HG03571 (cell line): Measurements from ENCODE around the gene OR5D18.
"Not testable (repeated sequence)": the region's sequence is repeated elsewhere in the genome, so short reads cannot be mapped to it uniquely, and the experiment has no call there.

Experiments used
- ATAC-seq: cut with Tn5 transposase; IDR thresholded peaks from one replicate; pipeline ENCODE4 v1.9.1; 2021; ENCODE audit not compliant: unreplicated experiment

OR5D18 gene

GRCh38 chr11:55819330-55819729 is at the start of gene OR5D18:
Gene OR5D18, plus strand, starts transcription at chr11:55819630. Its CDS starts 0 bp downstream, at chr11:55819630.
- ATAC-seq: no peak

GRCh38 chr11:55773138-55773537 is 46.3 kb upstream of the OR5D18 start, which contains the start of gene OR5D13:
Gene OR5D13, plus strand, starts transcription at chr11:55773438. Its CDS starts 0 bp downstream, at chr11:55773438.
- no peak for ATAC-seq

DNA sequence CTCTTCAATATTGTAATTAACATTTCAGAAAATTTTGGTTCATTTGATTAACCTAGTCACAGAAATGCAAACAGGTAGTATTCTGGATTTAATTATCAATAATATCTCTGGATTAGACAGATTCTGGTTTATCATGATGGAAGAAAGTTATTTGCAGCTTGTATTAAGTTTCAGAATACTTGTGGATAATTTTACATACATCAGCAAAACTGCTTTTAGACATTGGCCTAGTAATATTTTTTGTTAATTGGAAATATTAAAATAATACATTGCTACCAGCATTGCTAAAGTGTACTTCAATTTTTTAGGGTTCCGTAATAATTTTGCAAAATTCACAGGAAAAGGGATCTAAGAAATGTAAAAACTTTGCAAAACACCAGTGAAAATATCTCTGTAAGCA is 27.8 kb upstream of the OR5D18 start:
- ATAC-seq: no peak

DNA sequence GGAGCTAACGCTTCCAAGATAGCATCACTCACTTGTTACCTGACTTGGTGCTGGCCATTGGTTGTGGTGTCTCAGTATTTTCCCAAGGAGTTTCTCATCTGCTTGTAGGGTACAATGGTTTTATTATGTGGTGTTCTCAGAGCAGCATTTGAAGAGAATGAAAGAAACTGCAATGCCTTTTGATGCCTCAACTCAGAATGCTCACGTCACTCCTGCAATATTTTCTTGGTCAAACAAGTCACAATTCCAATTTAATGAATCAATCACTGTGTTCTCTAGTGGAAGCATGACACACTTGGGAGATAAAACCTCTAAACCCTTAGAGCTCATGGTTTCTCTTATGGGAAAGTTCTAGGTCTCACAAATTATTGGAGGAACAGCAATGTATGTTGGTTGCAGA is 26.1 kb upstream of the OR5D18 start:
- ATAC-seq: no peak

- no peak for ATAC-seq
These were observed 24.2 kb upstream of the OR5D18 start, which contains the start of gene OR5D14 for GRCh38 chr11:55795256-55795655. Gene OR5D14, plus strand, starts transcription at chr11:55795556. Its CDS starts 0 bp downstream, at chr11:55795556.

DNA sequence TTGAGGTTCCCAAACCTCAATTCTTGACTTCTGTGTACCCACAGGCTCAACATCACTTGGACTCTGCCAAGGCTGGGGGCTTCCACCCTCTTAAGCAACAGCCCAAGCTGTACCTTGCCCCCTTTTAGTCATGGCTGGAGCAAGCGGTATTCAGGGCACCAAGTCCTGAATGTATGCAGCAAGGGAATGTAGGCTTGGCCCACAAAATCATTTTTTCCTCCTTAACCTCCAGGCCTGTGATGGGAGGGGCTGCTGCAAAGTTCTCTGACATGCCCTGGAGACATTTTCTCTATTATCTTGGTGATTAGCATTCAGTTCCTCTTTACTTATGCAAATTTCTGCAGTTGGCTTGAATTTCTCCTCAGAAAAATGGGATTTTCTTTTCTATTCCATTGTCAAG is 13.2 kb upstream of the OR5D18 start:
- no peak for ATAC-seq

DNA sequence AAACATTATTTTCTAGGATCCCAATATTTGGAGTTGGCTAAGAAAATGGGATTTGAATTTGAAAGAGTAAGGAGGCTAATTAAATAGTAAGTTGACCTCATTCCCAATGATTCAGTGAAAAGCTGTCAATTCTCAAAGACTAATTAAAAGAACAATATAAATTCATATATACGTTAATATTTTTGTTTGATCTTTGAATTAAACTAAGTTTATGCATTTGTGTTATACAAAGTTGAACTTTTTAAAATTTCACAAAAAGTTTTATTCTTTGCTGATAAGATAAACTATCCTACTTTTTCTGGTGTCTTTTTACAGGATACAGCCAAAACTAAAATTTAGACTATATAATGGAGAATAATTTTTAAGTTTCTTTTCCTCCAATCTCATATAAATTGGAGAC is 8.4 kb upstream of the OR5D18 start, which contains the start of gene OR5L1:
OR5L1 (plus strand) TSS at position 301 of the 400 bp plus-strand sequence. CDS start 100 bp downstream, outside the sequence.
- no peak for ATAC-seq

- ATAC-seq: no peak
These were observed 7.5 kb downstream of the OR5D18 start, which contains the start of gene OR5L2 for GRCh38 chr11:55826919-55827318. Gene OR5L2, plus strand, starts transcription at chr11:55827219. Its CDS starts 0 bp downstream, at chr11:55827219.

DNA sequence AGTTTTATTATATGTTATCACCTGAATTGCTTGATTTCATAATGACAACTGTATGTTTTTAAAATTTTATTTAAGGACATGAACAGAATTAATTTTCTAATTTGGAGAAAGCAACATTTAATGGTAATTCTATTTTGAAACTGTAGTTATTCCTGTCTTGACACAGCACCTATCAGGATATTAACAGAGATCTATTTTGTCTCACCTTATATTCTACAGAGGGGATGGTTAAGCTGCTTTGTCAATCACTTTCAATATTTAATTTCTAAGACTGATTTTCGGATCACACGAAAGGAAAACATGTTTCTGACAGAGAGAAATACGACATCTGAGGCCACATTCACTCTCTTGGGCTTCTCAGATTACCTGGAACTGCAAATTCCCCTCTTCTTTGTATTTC is 19.0 kb downstream of the OR5D18 start, which contains the start of gene OR5D16:
OR5D16 (plus strand) TSS at position 301 of the 400 bp plus-strand sequence; CDS start at position 301, 0 bp downstream.
- no peak for ATAC-seq

DNA sequence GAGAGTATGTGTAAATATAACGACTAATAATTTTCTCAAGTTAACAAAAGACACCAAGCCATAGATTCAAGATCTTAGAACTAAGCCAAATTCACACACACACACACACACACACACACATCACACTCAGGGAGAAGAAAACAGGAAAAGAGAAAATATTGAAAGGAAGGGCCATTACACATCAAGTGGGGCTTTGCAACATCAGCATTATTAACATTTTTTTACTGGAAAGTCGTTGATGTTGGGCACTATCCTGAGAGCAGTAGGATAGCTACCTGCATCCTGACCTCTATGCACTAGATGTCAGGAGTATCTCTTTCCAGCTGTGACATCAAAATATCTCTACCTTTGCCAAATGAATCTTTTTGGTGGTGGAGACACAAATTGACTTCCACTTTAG is 28.0 kb downstream of the OR5D18 start:
- ATAC-seq: no peak

DNA sequence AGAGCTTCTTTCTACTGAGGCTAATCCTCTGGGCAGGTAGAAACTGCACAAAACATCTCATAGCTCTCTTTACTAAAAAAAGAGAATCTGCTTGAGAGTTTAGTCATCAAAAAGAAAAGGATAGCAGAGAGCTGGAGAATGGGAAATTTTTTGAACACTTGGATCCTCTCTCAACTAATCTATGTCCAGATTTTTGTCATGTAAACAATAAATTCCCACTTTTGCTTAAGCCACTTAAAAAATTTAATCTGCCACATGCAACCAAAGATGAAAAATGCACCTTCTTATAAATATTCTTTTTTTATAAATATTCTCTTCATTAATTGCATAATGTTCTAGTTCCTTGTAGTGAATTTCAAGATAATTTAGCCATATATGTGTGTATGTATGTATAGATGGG is 29.6 kb downstream of the OR5D18 start:
- no peak for ATAC-seq

DNA sequence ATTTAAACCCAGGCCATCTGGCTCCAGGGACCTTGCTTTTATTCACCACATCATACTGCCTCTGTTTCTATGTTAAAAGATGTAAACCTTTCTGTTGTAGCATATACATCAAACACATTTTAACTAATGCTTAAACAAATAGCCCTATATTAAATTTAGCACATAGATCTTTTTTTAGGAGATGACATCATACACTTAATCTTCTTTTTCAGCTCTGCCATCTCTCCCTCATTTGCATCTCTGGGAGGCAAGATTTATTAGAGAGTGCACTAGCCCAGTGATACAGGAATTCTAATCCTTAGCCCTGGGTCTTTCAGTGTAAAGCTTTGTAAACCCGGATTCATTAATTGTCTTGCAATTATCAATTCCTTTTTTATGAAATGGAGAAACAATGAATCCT is 32.7 kb downstream of the OR5D18 start:
- no peak for ATAC-seq

GRCh38 chr11:55854704-55855103 is 35.3 kb downstream of the OR5D18 start:
- no peak for ATAC-seq

DNA sequence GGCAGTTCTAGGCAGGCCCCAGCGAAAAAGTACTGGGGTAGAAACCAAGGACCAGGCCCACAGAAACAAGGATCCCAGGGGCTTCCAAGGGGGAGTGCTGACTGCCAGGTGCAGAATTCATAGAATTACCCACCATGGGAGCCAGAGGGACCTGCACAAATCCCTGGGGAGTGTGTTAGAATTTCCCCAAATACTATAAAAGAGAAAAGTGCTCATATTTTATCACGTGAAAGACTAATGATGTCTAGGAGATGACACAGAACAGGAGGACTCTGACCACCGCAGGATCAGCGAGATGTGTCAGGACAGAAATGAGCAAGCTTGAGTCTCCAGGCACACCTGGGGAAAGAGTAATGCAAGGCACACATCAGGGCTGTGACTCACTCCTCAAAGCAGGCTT is 47.9 kb downstream of the OR5D18 start:
- not testable (repeated sequence) for ATAC-seq
